ENCODE results near the gene SPTBN2.

The SPTBN2 gene

GRCh38 chr11:66708701-66709100, 20.3 kb downstream of the SPTBN2 start:
- TF ChIP-seq PPARA (CRISPR knock-in tag; IDR thresholded peaks at IDR 0.05; ENCODE audit: borderline replicate concordance) (no peak), ZNF565 (CRISPR knock-in tag; conservative IDR thresholded peaks at IDR 0.05; ENCODE audit: low read depth) (no peak), ISL1 (CRISPR knock-in tag; IDR thresholded peaks at IDR 0.05) (no peak), OSR1 (CRISPR knock-in tag; IDR thresholded peaks at IDR 0.05) (no peak), TOX (CRISPR knock-in tag; IDR thresholded peaks at IDR 0.05; ENCODE audit: borderline replicate concordance) (no peak)
- ATAC-seq, result no peak

GRCh38 chr11:66708094-66708493, 20.9 kb downstream of the SPTBN2 start:
- no peak for TF ChIP-seq PPARA (CRISPR knock-in tag; IDR thresholded peaks at IDR 0.05; ENCODE audit: borderline replicate concordance)
- TF ChIP-seq TCF4 (CRISPR knock-in tag; IDR thresholded peaks at IDR 0.05; ENCODE audit: borderline replicate concordance), result no peak
- no peak for TF ChIP-seq ZC3H10 (CRISPR knock-in tag; IDR thresholded peaks at IDR 0.05)
- TF ChIP-seq RARB (CRISPR knock-in tag; IDR thresholded peaks at IDR 0.05), result no peak
- no peak for TF ChIP-seq CSDC2 (CRISPR knock-in tag; IDR thresholded peaks at IDR 0.05)
- TF ChIP-seq SNAI2 (CRISPR knock-in tag; IDR thresholded peaks at IDR 0.05), result no peak
- TF ChIP-seq CSRNP3 (CRISPR knock-in tag; IDR thresholded peaks at IDR 0.05), result no peak
- TF ChIP-seq POU6F1 (CRISPR knock-in tag; IDR thresholded peaks at IDR 0.05; ENCODE audit: borderline replicate concordance, low read depth), result no peak
- TF ChIP-seq ISL1 (CRISPR knock-in tag; IDR thresholded peaks at IDR 0.05), result no peak
- TF ChIP-seq BACH2 (CRISPR knock-in tag; IDR thresholded peaks at IDR 0.05; ENCODE audit: borderline replicate concordance), result no peak
- TF ChIP-seq ZFP30 (CRISPR knock-in tag; IDR thresholded peaks at IDR 0.05), result no peak
- TF ChIP-seq ZFP3 (CRISPR knock-in tag; IDR thresholded peaks at IDR 0.05), result no peak
- no peak for ATAC-seq

- TF ChIP-seq RARB (CRISPR knock-in tag; IDR thresholded peaks at IDR 0.05) (no peak), GLIS3 (CRISPR knock-in tag; IDR thresholded peaks at IDR 0.05) (no peak), OSR1 (CRISPR knock-in tag; IDR thresholded peaks at IDR 0.05) (no peak), ISL1 (CRISPR knock-in tag; IDR thresholded peaks at IDR 0.05) (no peak), CSRNP3 (CRISPR knock-in tag; IDR thresholded peaks at IDR 0.05) (no peak), ZNF8 (CRISPR knock-in tag; IDR thresholded peaks at IDR 0.05) (no peak)
- no peak for ATAC-seq
These were observed 21.5 kb downstream of the SPTBN2 start for GRCh38 chr11:66707486-66707885.

- ATAC-seq, result no peak
- TF ChIP-seq TSHZ2 (CRISPR knock-in tag; IDR thresholded peaks at IDR 0.05) (no peak), TCF4 (CRISPR knock-in tag; IDR thresholded peaks at IDR 0.05; ENCODE audit: borderline replicate concordance) (no peak), OSR1 (CRISPR knock-in tag; IDR thresholded peaks at IDR 0.05) (no peak), ISL1 (CRISPR knock-in tag; IDR thresholded peaks at IDR 0.05) (no peak), TOX (CRISPR knock-in tag; IDR thresholded peaks at IDR 0.05; ENCODE audit: borderline replicate concordance) (no peak), CSRNP3 (CRISPR knock-in tag; IDR thresholded peaks at IDR 0.05) (no peak), PATZ1 (CRISPR knock-in tag; IDR thresholded peaks at IDR 0.05; ENCODE audit: borderline replicate concordance) (no peak), ARNTL (CRISPR knock-in tag; IDR thresholded peaks at IDR 0.05; ENCODE audit: borderline replicate concordance, low read depth) (no peak), POU6F1 (CRISPR knock-in tag; IDR thresholded peaks at IDR 0.05; ENCODE audit: borderline replicate concordance, low read depth) (no peak)
These were observed 22.0 kb downstream of the SPTBN2 start for GRCh38 chr11:66706989-66707388.
